IPS-20b (cell line): ENCODE results near the gene EML3.
"Not testable (repeated sequence)": the region's sequence is repeated elsewhere in the genome, so short reads cannot be mapped to it uniquely, and the experiment has no call there.

Source experiments
- H3K27ac ChIP-seq: one replicate; pipeline ENCODE4 v1.5.1; 2013; ENCODE audit warnings: low read length
- H3K27me3 ChIP-seq: 2 replicates; pipeline ENCODE4 v1.6.1; 2013; ENCODE audit warnings: mild to moderate bottlenecking, low read length, inconsistent platforms; ENCODE audit not compliant: insufficient read depth
- H3K36me3 ChIP-seq: 2 replicates; pipeline ENCODE4 v1.6.1; 2013; ENCODE audit warnings: low read depth, mild to moderate bottlenecking, inconsistent platforms, low read length, moderate library complexity; ENCODE audit not compliant: insufficient read depth
- H3K4me1 ChIP-seq: 2 replicates; pipeline ENCODE4 v1.6.1; 2013; ENCODE audit warnings: mild to moderate bottlenecking, control low read depth, inconsistent platforms, low read length, moderate library complexity; ENCODE audit not compliant: insufficient read depth
- H3K4me3 ChIP-seq: 2 replicates; pipeline ENCODE4 v1.5.1; 2013; ENCODE audit warnings: mild to moderate bottlenecking, low read length, inconsistent platforms
- H3K9ac ChIP-seq: 2 replicates; pipeline ENCODE4 v1.6.1; 2013; ENCODE audit warnings: low read depth, mild to moderate bottlenecking, inconsistent platforms, low read length, moderate library complexity
- H3K9me3 ChIP-seq: 2 replicates; pipeline ENCODE4 v1.6.1; 2013; ENCODE audit warnings: mild to moderate bottlenecking, low read depth, low read length, inconsistent platforms; ENCODE audit not compliant: insufficient read depth

The EML3 gene

DNA sequence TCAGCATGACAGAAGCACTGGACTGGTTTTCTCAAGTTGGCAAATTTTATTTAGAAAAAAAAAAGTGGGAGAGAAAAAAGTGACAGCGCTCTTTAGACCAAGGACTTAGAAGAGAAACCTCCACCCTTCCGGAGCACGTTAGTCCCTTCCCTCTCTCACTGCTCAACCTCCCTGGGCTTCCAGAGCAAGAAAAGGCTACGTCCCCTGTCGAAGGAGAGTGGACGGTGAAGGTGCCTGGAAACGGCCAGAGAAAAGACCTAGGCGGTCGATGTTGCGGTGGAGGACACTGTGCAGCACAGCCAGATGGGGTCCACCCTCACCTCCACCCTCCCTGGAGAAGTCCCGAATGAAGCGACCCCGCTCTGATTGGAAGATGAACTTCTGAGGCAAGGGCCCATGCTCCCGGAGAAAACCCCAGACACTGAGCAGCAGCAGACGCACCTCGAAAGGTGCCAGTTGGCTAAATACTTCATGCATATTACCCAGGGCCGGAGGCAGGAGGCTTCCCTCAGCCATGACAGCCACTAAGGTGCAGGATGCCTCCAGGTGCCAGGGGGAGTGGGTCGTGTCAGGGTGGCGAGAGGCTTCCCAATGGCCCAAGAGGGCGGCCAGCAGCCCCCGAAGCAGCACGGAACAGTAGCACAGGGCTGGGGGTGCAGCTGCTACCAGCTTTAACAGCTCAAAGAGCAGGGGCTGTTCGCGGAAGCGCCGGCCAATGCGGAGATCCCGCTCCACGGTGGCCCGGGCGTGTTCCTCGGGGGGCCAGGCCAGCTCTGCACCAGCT, 34.4 kb upstream of the EML3 start:
- Histone ChIP-seq H3K9ac (no peak overlapping the region), H3K36me3 (peaks cover 46% of the 10 kb centered on the region), H3K27ac (no peak overlapping the region)

DNA sequence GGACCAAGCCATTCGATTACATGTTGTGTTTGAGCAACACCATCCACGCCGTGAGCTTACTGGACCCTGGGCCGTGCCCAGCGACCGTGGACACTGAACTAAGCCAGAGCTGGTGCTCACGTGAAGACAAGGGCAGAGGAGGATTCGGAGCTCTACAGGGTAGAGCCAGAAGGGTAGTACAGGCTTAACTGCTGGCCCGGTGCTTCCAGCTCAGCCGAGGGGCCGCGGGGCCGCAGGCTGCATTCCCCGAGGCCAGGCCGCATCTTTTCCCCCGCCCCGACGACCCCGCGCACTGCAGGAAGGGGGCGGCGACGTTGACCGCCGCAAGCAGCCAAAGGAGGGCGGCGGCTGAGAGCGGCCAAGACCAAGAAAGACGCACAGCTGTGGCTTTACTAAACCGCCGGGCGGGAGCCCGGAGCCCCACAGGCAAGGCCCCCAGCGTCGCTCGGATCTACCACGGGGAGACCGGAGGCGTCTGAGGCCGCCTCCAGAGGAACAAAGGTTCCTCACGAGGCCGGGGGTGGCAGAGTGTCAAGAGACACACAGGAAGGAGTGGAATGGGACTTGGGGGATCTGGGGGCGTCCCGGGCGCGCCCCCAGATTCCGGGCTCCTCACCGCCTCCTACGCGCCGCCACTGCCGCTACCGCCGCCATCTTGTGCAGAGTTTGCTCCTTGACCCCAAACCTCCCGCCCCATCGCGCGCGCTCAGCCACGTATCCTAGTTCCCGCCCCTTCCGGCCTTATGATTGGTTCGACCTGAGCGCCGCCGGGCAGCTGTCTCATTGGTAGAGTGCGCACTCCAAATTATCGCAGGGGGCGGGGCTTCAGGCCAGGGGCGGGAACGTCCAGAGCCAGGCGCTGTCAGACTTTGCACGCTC, 33.6 kb upstream of the EML3 start, which contains the start of gene GANAB:
TSS of gene GANAB (minus strand) at position 668 of the 879 bp plus-strand sequence. CDS start at position 654, 14 bp downstream.
- Histone ChIP-seq H3K27me3 (no peaks in the 10 kb centered on the region), H3K4me3 (peak within 1 kb of the TSS; percentile 100), H3K36me3 (peaks cover 46% of the 10 kb centered on the region), H3K9ac (peak within 1 kb of the TSS; percentile 100), H3K9me3 (no peaks in the 10 kb centered on the region), H3K27ac (peak within 1 kb of the TSS; percentile 72), H3K4me1 (no peaks in the 10 kb centered on the region; the same call in 1 of the 2 replicates)

More for the DNA sequence above, 34.4 kb upstream of the EML3 start:
- Histone ChIP-seq H3K9me3 (no peaks in the 10 kb centered on the region), H3K4me1 (no peaks in the 10 kb centered on the region; the same call in 1 of the 2 replicates), H3K4me3 (peak overlapping the region; percentile 44; the same call in 1 of the 2 replicates), H3K27me3 (no peaks in the 10 kb centered on the region)

GRCh38 chr11:62645671-62645945, 33.0 kb upstream of the EML3 start:
- Histone ChIP-seq H3K9ac (peak overlapping the region; percentile 100), H3K27ac (peak overlapping the region; percentile 72), H3K4me3 (peak overlapping the region; percentile 100), H3K9me3 (no peaks in the 10 kb centered on the region), H3K27me3 (no peaks in the 10 kb centered on the region), H3K36me3 (peaks cover 46% of the 10 kb centered on the region), H3K4me1 (no peaks in the 10 kb centered on the region; the same call in 1 of the 2 replicates)

DNA sequence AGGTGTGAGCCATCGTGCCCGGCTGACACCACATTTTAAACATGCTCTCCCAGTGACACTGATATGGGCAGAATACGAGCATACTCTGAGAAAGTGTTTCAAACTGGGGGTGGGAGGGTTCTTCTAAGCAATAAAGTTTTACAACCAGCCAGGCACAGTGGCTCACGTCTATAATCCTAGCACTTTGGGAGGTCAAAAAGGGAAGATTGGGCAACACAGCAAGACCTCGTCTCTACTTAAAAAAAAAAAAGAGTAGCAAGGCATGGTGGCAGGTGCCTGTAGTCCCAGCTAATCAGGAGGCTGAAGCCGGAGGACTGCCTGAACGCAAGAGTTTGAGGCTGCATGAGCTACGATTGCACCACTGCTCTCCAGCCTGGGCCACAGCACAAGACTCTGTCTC, 31.6 kb upstream of the EML3 start:
- Histone ChIP-seq H3K9me3 (no peaks in the 10 kb centered on the region), H3K9ac (no peak overlapping the region), H3K27ac (no peak overlapping the region), H3K4me3 (no peak overlapping the region), H3K36me3 (peaks cover 45% of the 10 kb centered on the region), H3K27me3 (no peaks in the 10 kb centered on the region), H3K4me1 (no peaks in the 10 kb centered on the region; the same call in 1 of the 2 replicates)

DNA sequence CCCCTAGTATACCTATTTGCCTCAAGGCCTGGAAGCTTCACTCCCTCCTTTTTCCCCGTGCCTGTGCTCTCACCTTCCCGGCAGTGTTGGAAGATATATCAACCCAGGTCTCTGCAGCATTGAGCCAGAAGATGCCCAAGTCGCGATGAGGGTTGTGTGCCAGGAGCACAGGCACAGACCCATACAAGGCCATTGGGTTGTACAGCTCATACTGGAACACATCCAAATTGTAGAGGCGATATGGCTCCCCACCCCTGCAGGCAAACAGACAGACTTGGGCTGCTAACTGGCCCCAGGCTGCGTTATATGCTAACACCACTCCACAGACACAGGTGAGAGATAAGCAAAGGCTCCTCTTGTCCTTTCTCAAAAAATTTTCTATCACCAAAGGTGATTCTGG, 19.9 kb upstream of the EML3 start:
- Histone ChIP-seq H3K9me3 (no peaks in the 10 kb centered on the region), H3K27ac (no peak overlapping the region), H3K9ac (no peak overlapping the region), H3K36me3 (peaks cover 99% of the 10 kb centered on the region), H3K4me1 (no peaks in the 10 kb centered on the region), H3K27me3 (no peaks in the 10 kb centered on the region), H3K4me3 (no peak overlapping the region)

DNA sequence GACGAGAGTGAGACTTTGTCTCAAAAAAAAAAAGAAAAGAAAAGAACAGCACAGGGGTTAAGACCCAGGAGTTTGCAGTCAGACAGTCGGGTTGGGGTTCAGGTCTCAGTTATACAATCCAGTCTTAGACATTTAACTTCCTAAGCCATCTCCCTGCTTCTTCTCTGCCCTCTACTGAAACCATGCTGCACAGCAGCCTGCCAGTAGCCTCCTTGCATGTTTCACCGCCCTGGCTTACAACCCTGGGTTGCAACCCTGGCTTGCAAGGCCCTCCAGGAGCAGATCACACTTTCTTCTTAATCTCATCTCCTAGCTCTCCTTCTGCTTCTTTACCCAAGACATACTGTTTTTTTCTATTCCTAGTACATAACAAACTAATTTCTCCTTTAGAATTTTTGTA, 15.1 kb upstream of the EML3 start:
- Histone ChIP-seq H3K36me3 (peaks cover 83% of the 10 kb centered on the region), H3K9ac (no peak overlapping the region), H3K27ac (no peak overlapping the region), H3K4me1 (no peaks in the 10 kb centered on the region), H3K4me3 (no peak overlapping the region), H3K27me3 (no peaks in the 10 kb centered on the region), H3K9me3 (no peaks in the 10 kb centered on the region)

DNA sequence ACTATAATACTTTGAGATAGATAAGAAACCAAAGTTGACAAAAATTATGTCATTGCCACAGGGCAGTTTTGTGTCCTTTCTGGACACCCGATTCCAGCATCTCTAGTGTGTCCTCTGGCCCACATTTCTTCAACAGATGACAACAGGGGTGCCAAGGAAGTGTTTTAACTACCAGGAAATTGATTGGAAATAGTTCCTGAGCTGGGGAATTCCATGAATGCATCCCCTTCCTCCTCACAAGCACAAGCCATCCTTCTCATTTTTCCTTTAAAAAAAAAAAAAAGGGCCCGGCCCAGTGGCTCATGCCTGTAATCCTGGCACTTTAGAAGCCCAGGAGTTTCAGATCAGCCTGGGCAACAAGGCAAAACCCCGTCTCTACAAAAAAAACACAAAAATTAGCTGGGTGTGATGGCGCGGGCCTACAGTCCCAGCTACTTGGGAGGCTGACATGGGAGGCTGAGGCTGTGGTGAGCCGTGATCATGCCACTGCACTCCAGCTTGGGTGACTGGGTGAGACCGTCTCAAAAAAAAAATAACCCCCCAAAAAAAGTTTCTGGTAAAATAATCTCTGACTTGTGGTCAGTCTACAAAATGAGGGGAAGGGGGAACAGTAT, 10.0 kb upstream of the EML3 start:
- Histone ChIP-seq H3K9me3 (no peaks in the 10 kb centered on the region), H3K27me3 (no peaks in the 10 kb centered on the region), H3K36me3 (peaks cover 32% of the 10 kb centered on the region), H3K4me1 (peaks cover 5% of the 10 kb centered on the region; the same call in 1 of the 2 replicates), H3K4me3 (peak overlapping the region; percentile 59), H3K27ac (no peak overlapping the region), H3K9ac (peak overlapping the region; percentile 71; the same call in 1 of the 2 replicates)

GRCh38 chr11:62621567-62622470, 9.2 kb upstream of the EML3 start, which contains the start of gene B3GAT3:
TSS of gene B3GAT3 (minus strand) at chr11:62621986. CDS start at chr11:62621947, 39 bp downstream.
- H3K9me3 ChIP-seq = no peaks in the 10 kb centered on the region
- H3K27me3 ChIP-seq = no peaks in the 10 kb centered on the region
- peak within 1 kb of the TSS; percentile 92 for H3K9ac ChIP-seq
- peaks cover 5% of the 10 kb centered on the region; the same call in 1 of the 2 replicates for H3K4me1 ChIP-seq
- peak within 1 kb of the TSS; percentile 95 for H3K4me3 ChIP-seq
- peaks cover 24% of the 10 kb centered on the region for H3K36me3 ChIP-seq
- peak within 1 kb of the TSS; percentile 12 for H3K27ac ChIP-seq

GRCh38 chr11:62621027-62621566, 8.5 kb upstream of the EML3 start:
- Histone ChIP-seq H3K9ac (peak overlapping the region; percentile 92), H3K36me3 (peaks cover 17% of the 10 kb centered on the region), H3K27me3 (no peaks in the 10 kb centered on the region), H3K4me1 (peaks cover 5% of the 10 kb centered on the region; the same call in 1 of the 2 replicates), H3K4me3 (peak overlapping the region; percentile 95), H3K9me3 (no peaks in the 10 kb centered on the region), H3K27ac (peak overlapping the region; percentile 12)

GRCh38 chr11:62616957-62617356, 4.4 kb upstream of the EML3 start:
- not testable (repeated sequence) for H3K4me3 ChIP-seq, H3K9ac ChIP-seq, H3K27me3 ChIP-seq, H3K36me3 ChIP-seq, H3K27ac ChIP-seq, H3K4me1 ChIP-seq, H3K9me3 ChIP-seq
